HepG2 (cell line): ENCODE data around the gene CFAP43. TPM values are rescaled to one million over a fixed set of nuclear protein-coding genes. Genes with fewer than 3 reads are reported as not detected.

Source experiments
- ARNTL ChIP-seq: sonication (generic); formaldehyde crosslinking; IDR thresholded peaks from 2 replicates; pipeline ENCODE4 v1.4.0; 2020; ENCODE audit warnings: mild to moderate bottlenecking, missing genetic modification reagents
- ATF3 ChIP-seq: sonication (generic); formaldehyde crosslinking; IDR thresholded peaks from 2 replicates; pipeline ENCODE4 v1.4.0; 2020; ENCODE audit warnings: missing genetic modification reagents
- FOXK1 ChIP-seq: sonication (generic); formaldehyde crosslinking; IDR thresholded peaks from 2 replicates; pipeline ENCODE4 v1.4.0; 2020; ENCODE audit warnings: low read depth, missing genetic modification reagents, borderline replicate concordance
- HOXA5 ChIP-seq: sonication (generic); formaldehyde crosslinking; IDR thresholded peaks from 2 replicates; pipeline ENCODE4 v1.4.0; 2020; ENCODE audit warnings: missing genetic modification reagents
- MATR3 ChIP-seq: sonication (generic); formaldehyde crosslinking; IDR thresholded peaks from 2 replicates; pipeline ENCODE4 v1.4.0; 2020; ENCODE audit warnings: missing genetic modification reagents
- TBP ChIP-seq: sonication (generic); formaldehyde crosslinking; IDR thresholded peaks from 2 replicates; pipeline ENCODE4 v1.5.0; 2020; ENCODE audit warnings: missing genetic modification reagents
- TEAD2 ChIP-seq: sonication (generic); formaldehyde crosslinking; IDR thresholded peaks from 2 replicates; pipeline ENCODE4 v1.9.0; 2021; ENCODE audit warnings: missing genetic modification reagents
- TMF1 ChIP-seq: sonication (generic); formaldehyde crosslinking; IDR thresholded peaks from 2 replicates; pipeline ENCODE4 v1.8.1; 2022; ENCODE audit warnings: low read depth, missing genetic modification reagents
- ZBTB20 ChIP-seq: sonication (generic); formaldehyde crosslinking; IDR thresholded peaks from 2 replicates; pipeline ENCODE4 v1.8.1; 2023; ENCODE audit warnings: missing genetic modification reagents, low read depth, mild to moderate bottlenecking, borderline replicate concordance
- ZBTB49 ChIP-seq: sonication (generic); formaldehyde crosslinking; IDR thresholded peaks from 2 replicates; pipeline ENCODE4 v1.4.0; 2020; ENCODE audit warnings: missing genetic modification reagents, borderline replicate concordance
- ZNF407 ChIP-seq: sonication (generic); formaldehyde crosslinking; IDR thresholded peaks from one replicate; pipeline ENCODE4 v1.5.1; 2020; ENCODE audit warnings: mild to moderate bottlenecking, missing genetic modification reagents; ENCODE audit errors: not compliant biosample characterization
- ZNF431 ChIP-seq: sonication (generic); formaldehyde crosslinking; IDR thresholded peaks from 2 replicates; pipeline ENCODE4 v1.9.0; 2022; ENCODE audit warnings: missing genetic modification reagents, low read depth, mild to moderate bottlenecking, borderline replicate concordance
- polyA plus RNA-seq, 8 experiments: library from polyadenylated mRNA; depleted of rRNA in 3 of 8; stranded (reverse) in 7 of 8; unstranded in 1 of 8; fragments of >200 nt; fragmentation: Illumina TruSeq in 4 of 8; extraction: Trizol in 4 of 8; gene quantifications; 2 replicates each; pipeline versions ENCODE4 v1.2.1 to v1.2.3, GENCODE V29; 2011 to 2016; ENCODE audit warnings: low read depth in 4 of 8, missing spikeins in 1 of 8, mixed read lengths in 1 of 8; ENCODE audit not compliant: insufficient read depth in 1 of 8
- total RNA-seq, 5 experiments: library from RNA; depleted of rRNA; stranded (reverse); fragments of >200 nt; fragmentation: Illumina TruSeq; extraction: Trizol; gene quantifications; 2 replicates each; pipeline ENCODE4 v1.2.3, GENCODE V29; 2016; ENCODE audit warnings: low read depth in 1 of 5
- TF ChIP-seq, protein P1 (sequence below): sonication (generic); formaldehyde crosslinking; IDR thresholded peaks from 2 replicates; pipeline ENCODE4 v1.5.0; 2020; ENCODE audit warnings: mild to moderate bottlenecking, missing genetic modification reagents, moderate library complexity
- TF ChIP-seq, protein P2 (sequence below): sonication (generic); formaldehyde crosslinking; IDR thresholded peaks from 2 replicates; pipeline ENCODE4 v1.4.0; 2020; ENCODE audit warnings: mild to moderate bottlenecking, low read depth, missing genetic modification reagents

The CFAP43 gene
- total and polyA plus RNA-seq, 2 of the 13 experiments (the other 11 are each of a cell fraction or from before 2014, with no cell fraction given), result 0.24 to 0.38 TPM

DNA sequence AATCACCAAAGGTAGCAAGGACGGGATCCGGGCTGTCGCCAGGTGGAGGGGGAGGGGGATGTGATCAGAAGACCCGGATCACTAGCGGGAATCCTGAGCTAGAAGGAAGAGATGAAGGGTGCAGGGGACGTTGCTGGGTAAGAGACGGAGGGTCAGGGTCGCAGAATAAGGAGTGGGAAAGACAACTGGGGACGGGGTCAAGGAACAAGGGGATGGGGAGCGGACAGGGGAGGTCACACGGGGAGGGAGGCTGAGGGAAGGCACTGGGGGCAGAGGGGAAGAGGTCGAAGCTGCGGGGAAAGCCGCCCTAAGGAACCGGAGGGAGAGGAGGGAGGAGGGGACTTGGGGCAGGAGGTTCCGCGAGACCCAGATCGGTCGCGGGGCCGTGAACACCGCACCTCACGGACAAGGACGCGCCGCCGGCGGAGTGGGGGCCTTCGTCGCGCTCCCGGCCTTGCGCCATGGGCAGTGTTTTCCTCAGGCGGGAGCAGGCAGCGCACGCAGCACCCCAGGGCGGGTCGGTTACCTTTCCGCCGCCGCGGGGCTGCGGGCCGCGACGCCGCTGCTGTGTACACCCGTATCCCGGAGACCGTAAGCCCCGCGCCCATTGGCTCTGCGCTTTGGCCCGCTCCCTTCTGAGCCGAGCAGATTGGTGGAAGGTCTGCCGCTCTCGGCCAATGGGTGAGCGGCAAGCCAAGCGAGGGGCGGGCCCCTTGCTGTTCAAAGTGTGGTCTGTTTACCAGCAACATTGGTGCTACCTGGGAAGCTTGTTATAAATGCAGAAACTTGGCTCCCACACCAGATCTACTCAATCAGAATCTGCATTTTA, at the start of gene CFAP43 (continued):
- TF ChIP-seq FOXK1 (CRISPR knock-in tag) (peak; percentile 95), ZNF431 (CRISPR knock-in tag) (no peak), ATF3 (CRISPR knock-in tag) (no peak), ZBTB20 (CRISPR knock-in tag) (no peak), TEAD2 (no peak), TBP (CRISPR knock-in tag) (no peak), HOXA5 (CRISPR knock-in tag) (peak; percentile 66; the same call in 1 of the 2 replicates), MATR3 (CRISPR knock-in tag) (no peak), ARNTL (CRISPR knock-in tag) (0 out of 2 replicates have a peak, but pooled peaks have one; percentile 53), ZNF407 (CRISPR knock-in tag) (peak; percentile 60), TMF1 (0 out of 2 replicates have a peak, but pooled peaks have one; percentile 49), ZBTB49 (CRISPR knock-in tag) (no peak)
- TF ChIP-seq, protein P1, sequence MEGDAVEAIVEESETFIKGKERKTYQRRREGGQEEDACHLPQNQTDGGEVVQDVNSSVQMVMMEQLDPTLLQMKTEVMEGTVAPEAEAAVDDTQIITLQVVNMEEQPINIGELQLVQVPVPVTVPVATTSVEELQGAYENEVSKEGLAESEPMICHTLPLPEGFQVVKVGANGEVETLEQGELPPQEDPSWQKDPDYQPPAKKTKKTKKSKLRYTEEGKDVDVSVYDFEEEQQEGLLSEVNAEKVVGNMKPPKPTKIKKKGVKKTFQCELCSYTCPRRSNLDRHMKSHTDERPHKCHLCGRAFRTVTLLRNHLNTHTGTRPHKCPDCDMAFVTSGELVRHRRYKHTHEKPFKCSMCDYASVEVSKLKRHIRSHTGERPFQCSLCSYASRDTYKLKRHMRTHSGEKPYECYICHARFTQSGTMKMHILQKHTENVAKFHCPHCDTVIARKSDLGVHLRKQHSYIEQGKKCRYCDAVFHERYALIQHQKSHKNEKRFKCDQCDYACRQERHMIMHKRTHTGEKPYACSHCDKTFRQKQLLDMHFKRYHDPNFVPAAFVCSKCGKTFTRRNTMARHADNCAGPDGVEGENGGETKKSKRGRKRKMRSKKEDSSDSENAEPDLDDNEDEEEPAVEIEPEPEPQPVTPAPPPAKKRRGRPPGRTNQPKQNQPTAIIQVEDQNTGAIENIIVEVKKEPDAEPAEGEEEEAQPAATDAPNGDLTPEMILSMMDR (CRISPR knock-in tag), result no peak; the same call in 1 of the 2 replicates
- TF ChIP-seq, protein P2, sequence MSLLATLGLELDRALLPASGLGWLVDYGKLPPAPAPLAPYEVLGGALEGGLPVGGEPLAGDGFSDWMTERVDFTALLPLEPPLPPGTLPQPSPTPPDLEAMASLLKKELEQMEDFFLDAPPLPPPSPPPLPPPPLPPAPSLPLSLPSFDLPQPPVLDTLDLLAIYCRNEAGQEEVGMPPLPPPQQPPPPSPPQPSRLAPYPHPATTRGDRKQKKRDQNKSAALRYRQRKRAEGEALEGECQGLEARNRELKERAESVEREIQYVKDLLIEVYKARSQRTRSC (CRISPR knock-in tag), result peak; percentile 86; the same call in 1 of the 2 replicates
